Panc1 (cell line): ENCODE data around the gene EMILIN2.

Experiments
- CTCF ChIP-seq: fragments of 450-650 bp; IDR thresholded peaks from 2 replicates; pipeline ENCODE4 v1.5.1; 2017; ENCODE audit warnings: mild to moderate bottlenecking
- POLR2AphosphoS5 ChIP-seq: IDR thresholded peaks from 2 replicates; pipeline ENCODE4 v1.6.1; 2012; ENCODE audit warnings: mild to moderate bottlenecking, low read depth, low read length, moderate library complexity
- REST ChIP-seq, 2 experiments: IDR thresholded peaks; 2 replicates each; pipeline ENCODE4 v1.6.1; 2011 to 2012; ENCODE audit warnings: low read depth in 2 of 2, control low read depth in 1 of 2, low read length in 1 of 2, mild to moderate bottlenecking in 1 of 2, moderate library complexity in 1 of 2; ENCODE audit not compliant: insufficient read depth in 1 of 2

- TF ChIP-seq REST (IDR thresholded peaks at IDR 0.05; ENCODE audit: insufficient read depth in 1 of 2, low read depth in 2 of 2, low read length in 1 of 2) (no peak), CTCF (no peak), POLR2AphosphoS5 (no peak)
Measured at GRCh38 chr18:2853926-2854664, 7.3 kb downstream of the EMILIN2 start.
